Prostate gland (tissue), 2 donors: Measurements from ENCODE around the gene LITAFD. TPM values are rescaled to one million over a fixed set of nuclear protein-coding genes. Genes with fewer than 3 reads are reported as not detected.

Experiments
- DNase-seq: peaks from one replicate; pipeline ENCODE4 v3.0.0-alpha.2; 2019; ENCODE audit warnings: low spot score
- H3K27ac ChIP-seq, 2 donors: fragments of 200-600 bp; sonication (generic); 2 replicates each; pipeline ENCODE4 v1.5.1; 2017 to 2019
- H3K27me3 ChIP-seq: fragments of 200-600 bp; sonication (generic); replicated peaks from 2 replicates; pipeline ENCODE4 v1.5.1; 2019; ENCODE audit not compliant: insufficient read depth
- H3K36me3 ChIP-seq, 2 donors: fragments of 200-600 bp; sonication (generic); 1 replicate in 1 of 2; 2 replicates in 1 of 2; pipeline versions ENCODE4 v1.5.1 to v1.8.1; 2017 to 2019
- H3K4me1 ChIP-seq: fragments of 200-600 bp; sonication (generic); replicated peaks from 2 replicates; pipeline ENCODE4 v1.5.1; 2019
- H3K4me3 ChIP-seq, 2 donors: fragments of 200-600 bp; sonication (generic); 2 replicates each; pipeline ENCODE4 v1.5.1; 2017 to 2019
- H3K9me3 ChIP-seq: fragments of 200-600 bp; sonication (generic); 2 replicates; pipeline ENCODE4 v1.5.1; 2017
- CTCF ChIP-seq, 4 experiments: fragments of 200-600 bp in 2 of 4; fragments of 450-650 bp in 2 of 4; sonication (generic) in 2 of 4; IDR thresholded peaks; 1 replicate in 3 of 4; 2 replicates in 1 of 4; pipeline ENCODE4 v1.5.1; 2016 to 2019; ENCODE audit warnings: antibody characterized with exemption in 4 of 4, mild to moderate bottlenecking in 2 of 4, moderate library complexity in 2 of 4
- POLR2A ChIP-seq: fragments of 450-650 bp; IDR thresholded peaks from one replicate; pipeline ENCODE4 v1.6.1; 2016; ENCODE audit warnings: antibody characterized with exemption, mild to moderate bottlenecking
- POLR2AphosphoS5 ChIP-seq: sonication (generic); formaldehyde crosslinking; IDR thresholded peaks from one replicate; pipeline ENCODE4 v1.6.1; 2017; ENCODE audit warnings: antibody characterized with exemption
- WGBS: methylation state at CpG from one replicate; pipeline ENCODE4 v1.1.5; 2018; 5-methylcytosine and 5-hydroxymethylcytosine counted together
- intact Hi-C: fragments of 100-400 bp; cut with DNase I; formaldehyde crosslinking; loops from one replicate; pipeline ENCODE4 v1.14.2; 2022
- total RNA-seq, 2 donors: library from RNA; depleted of rRNA; stranded (reverse); fragments of >200 nt; gene quantifications; one replicate each; pipeline ENCODE4 v1.1.0, GENCODE V29; 2016

Gene LITAFD
- total RNA-seq, 2 donors from 2014 or later = 2.3 TPM; not detected in 1

GRCh38 chr16:8858994-8859912 lies 22.9 kb upstream of the LITAFD start:
- no peaks in the 10 kb centered on the region for H3K27me3 ChIP-seq
- DNase-seq = no peak
- WGBS = 90% methylated on average over 29 of the region's 31 CpGs
- no peaks in the 10 kb centered on the region for H3K36me3 ChIP-seq
- intact Hi-C loops = no loop called here
- no peak overlapping the region for H3K27ac ChIP-seq
- no peaks in the 10 kb centered on the region for H3K9me3 ChIP-seq
- no peak overlapping the region for H3K4me3 ChIP-seq
- H3K4me1 ChIP-seq = no peaks in the 10 kb centered on the region
- TF ChIP-seq POLR2AphosphoS5 (no peak), POLR2A (no peak), CTCF (IDR thresholded peaks at IDR 0.05) (no peak)

- Histone ChIP-seq H3K4me3 (no peak overlapping the region), H3K27me3 (no peaks in the 10 kb centered on the region), H3K36me3 (no peaks in the 10 kb centered on the region), H3K27ac (no peak overlapping the region), H3K9me3 (no peaks in the 10 kb centered on the region), H3K4me1 (no peaks in the 10 kb centered on the region)
- DNase-seq = no peak
- intact Hi-C loops = no loop called here
- WGBS = 73% methylated on average over 25 of the region's 25 CpGs
- TF ChIP-seq POLR2AphosphoS5 (no peak), POLR2A (no peak), CTCF (IDR thresholded peaks at IDR 0.05) (no peak)
Measured at GRCh38 chr16:8859913-8860881, 22.0 kb upstream of the LITAFD start.

GRCh38 chr16:8861563-8862308 lies 20.4 kb upstream of the LITAFD start:
- Histone ChIP-seq H3K27ac (no peak overlapping the region), H3K27me3 (no peaks in the 10 kb centered on the region), H3K9me3 (no peaks in the 10 kb centered on the region), H3K4me1 (no peaks in the 10 kb centered on the region), H3K4me3 (no peak overlapping the region), H3K36me3 (no peaks in the 10 kb centered on the region)
- no peak for DNase-seq
- TF ChIP-seq POLR2A (no peak), CTCF (IDR thresholded peaks at IDR 0.05) (no peak), POLR2AphosphoS5 (no peak)
- 82% methylated on average over 14 of the region's 14 CpGs for WGBS
- intact Hi-C loops = no loop called here

- Histone ChIP-seq H3K9me3 (no peaks in the 10 kb centered on the region), H3K4me3 (no peak overlapping the region), H3K4me1 (peaks cover 7% of the 10 kb centered on the region), H3K27ac (no peak overlapping the region), H3K27me3 (no peaks in the 10 kb centered on the region), H3K36me3 (no peaks in the 10 kb centered on the region)
- 86% methylated on average over 14 of the region's 14 CpGs for WGBS
- intact Hi-C loops = no loop called here
- DNase-seq = no peak
- TF ChIP-seq POLR2A = no peak
- TF ChIP-seq POLR2AphosphoS5 = no peak
- no peak for TF ChIP-seq CTCF (IDR thresholded peaks at IDR 0.05)
Measured at GRCh38 chr16:8862309-8863130, 19.6 kb upstream of the LITAFD start.
